Ascending aorta (tissue), 2 donors: ENCODE results near the gene PRC1. TPM values are rescaled to one million over a fixed set of nuclear protein-coding genes. Genes with fewer than 3 reads are reported as not detected.
"Not testable (repeated sequence)": the region's sequence is repeated elsewhere in the genome, so short reads cannot be mapped to it uniquely, and the experiment has no call there.

Experiments used
- DNase-seq, 2 donors: peaks; one replicate each; pipeline ENCODE4 v3.0.0-alpha.2; 2019; ENCODE audit warnings: low spot score in 2 of 2
- H3K27ac ChIP-seq, 2 donors: fragments of 200-600 bp; sonication (generic); one replicate each; pipeline ENCODE4 v1.5.1; 2016 to 2017; ENCODE audit warnings: mild to moderate bottlenecking in 1 of 2
- H3K27me3 ChIP-seq: fragments of 200-600 bp; sonication (generic); one replicate; pipeline ENCODE4 v1.5.1; 2017
- H3K36me3 ChIP-seq, 2 donors: fragments of 200-600 bp; sonication (generic); one replicate each; pipeline ENCODE4 v1.5.1; 2016
- H3K4me1 ChIP-seq, 2 donors: fragments of 200-600 bp; sonication (generic); one replicate each; pipeline ENCODE4 v1.5.1; 2016 to 2017; ENCODE audit warnings: mild to moderate bottlenecking in 1 of 2
- H3K4me3 ChIP-seq, 2 donors: fragments of 200-600 bp; sonication (generic); one replicate each; pipeline ENCODE4 v1.5.1; 2016 to 2017; ENCODE audit warnings: mild to moderate bottlenecking in 1 of 2
- H3K9me3 ChIP-seq, 2 donors: fragments of 200-600 bp; sonication (generic); one replicate each; pipeline ENCODE4 v1.5.1; 2016
- CTCF ChIP-seq, 3 experiments: fragments of 200-600 bp in 2 of 3; fragments of 450-650 bp in 1 of 3; sonication (generic) in 2 of 3; IDR thresholded peaks; one replicate each; pipeline ENCODE4 v1.5.1; 2016 to 2019; ENCODE audit warnings: antibody characterized with exemption in 3 of 3, mild to moderate bottlenecking in 1 of 3, moderate library complexity in 1 of 3
- intact Hi-C: fragments of 100-400 bp; cut with DNase I; formaldehyde crosslinking; loops from one replicate; pipeline ENCODE4 v1.15.1; 2023
- total RNA-seq: library from RNA; depleted of rRNA; stranded (reverse); fragments of >200 nt; gene quantifications from one replicate; pipeline ENCODE4 v1.1.0, GENCODE V29; 2016

PRC1 gene
- total RNA-seq, 1 donor from 2014 or later: 29.1 TPM

GRCh38 chr15:91021516-91022074 is 27.3 kb upstream of the PRC1 start:
- Histone ChIP-seq H3K9me3 (no peaks in the 10 kb centered on the region), H3K27ac (peak overlapping the region; percentile 71 to 82), H3K36me3 (peaks cover 0 to 8% of the 10 kb centered on the region in 2 donors), H3K27me3 (no peaks in the 10 kb centered on the region), H3K4me1 (peaks cover 0 to 8% of the 10 kb centered on the region in 2 donors), H3K4me3 (peak overlapping the region; percentile 95 to 99)
- DNase-seq: no peak
- no peak for TF ChIP-seq CTCF (IDR thresholded peaks at IDR 0.05)
- intact Hi-C loops: loop anchor here (1.0 to 2.0 kb wide), 2 partner anchors 27 to 67 kb away; partner anchors contain the start of genes PRC1 and RCCD1

GRCh38 chr15:91018158-91018557 is 23.8 kb upstream of the PRC1 start:
- Histone ChIP-seq H3K9me3 (no peaks in the 10 kb centered on the region), H3K4me1 (peaks cover 0 to 8% of the 10 kb centered on the region in 2 donors), H3K27me3 (no peaks in the 10 kb centered on the region), H3K4me3 (no peak overlapping the region), H3K27ac (no peak overlapping the region), H3K36me3 (peaks cover 13 to 35% of the 10 kb centered on the region in 2 donors)
- no peak for DNase-seq
- no peak for TF ChIP-seq CTCF (IDR thresholded peaks at IDR 0.05)
- intact Hi-C loops: no loop called here

GRCh38 chr15:91017716-91018115 is 23.4 kb upstream of the PRC1 start:
- intact Hi-C loops: no loop called here
- Histone ChIP-seq H3K36me3 (peaks cover 17 to 39% of the 10 kb centered on the region in 2 donors), H3K4me3 (no peak overlapping the region), H3K27ac (no peak overlapping the region), H3K9me3 (no peaks in the 10 kb centered on the region), H3K27me3 (no peaks in the 10 kb centered on the region), H3K4me1 (peaks cover 0 to 8% of the 10 kb centered on the region in 2 donors)
- no peak for TF ChIP-seq CTCF (IDR thresholded peaks at IDR 0.05)
- no peak for DNase-seq

GRCh38 chr15:91013701-91014100 is 19.4 kb upstream of the PRC1 start:
- H3K4me1 ChIP-seq, H3K4me3 ChIP-seq, H3K27ac ChIP-seq, DNase-seq, H3K27me3 ChIP-seq, intact Hi-C loops, H3K9me3 ChIP-seq: not testable (repeated sequence)
- H3K36me3 ChIP-seq: peaks cover 48 to 73% of the 10 kb centered on the region in 2 donors

GRCh38 chr15:91007266-91007665 is 12.9 kb upstream of the PRC1 start:
- no peaks in the 10 kb centered on the region for H3K9me3 ChIP-seq
- no peak overlapping the region for H3K27ac ChIP-seq
- H3K4me3 ChIP-seq: no peak overlapping the region
- TF ChIP-seq CTCF (IDR thresholded peaks at IDR 0.05): no peak
- intact Hi-C loops: no loop called here
- no peak for DNase-seq
- no peaks in the 10 kb centered on the region for H3K27me3 ChIP-seq
- peaks cover 87 to 93% of the 10 kb centered on the region in 2 donors for H3K36me3 ChIP-seq
- no peaks in the 10 kb centered on the region for H3K4me1 ChIP-seq

GRCh38 chr15:91001209-91001608 is 6.9 kb upstream of the PRC1 start:
- Histone ChIP-seq H3K27me3 (no peaks in the 10 kb centered on the region), H3K4me3 (no peak overlapping the region), H3K27ac (no peak overlapping the region), H3K4me1 (no peaks in the 10 kb centered on the region), H3K36me3 (peaks cover 58 to 80% of the 10 kb centered on the region in 2 donors), H3K9me3 (no peaks in the 10 kb centered on the region)
- no peak for DNase-seq
- no peak for TF ChIP-seq CTCF (IDR thresholded peaks at IDR 0.05)
- intact Hi-C loops: no loop called here
